ENCODE results near the gene FUBP3. TPM values are rescaled to one million over a fixed set of nuclear protein-coding genes. Genes with fewer than 3 reads are reported as not detected.

The FUBP3 gene
- total and polyA plus RNA-seq, 12 donors: 18.3 to 52.3 (median 39.3) TPM

DNA sequence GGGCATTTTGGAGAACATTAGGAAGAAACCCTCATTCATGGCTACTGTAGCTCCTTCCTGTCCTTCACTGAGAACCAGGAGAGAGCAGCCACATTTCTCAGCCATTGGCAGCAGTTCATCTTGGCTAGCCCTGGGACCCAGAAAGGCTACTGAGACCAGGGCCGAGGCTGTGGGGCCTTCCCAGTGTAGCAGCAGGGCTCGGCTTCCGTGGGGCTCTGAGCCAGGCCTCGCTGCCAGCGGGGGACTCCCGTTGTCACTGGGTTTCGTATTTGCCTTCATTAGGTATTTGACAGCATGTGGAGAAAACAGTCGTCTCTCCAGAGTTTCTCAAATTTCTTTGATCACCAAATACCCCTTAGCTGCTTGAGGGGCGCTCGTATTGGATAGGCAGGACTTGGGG is 47.7 kb downstream of the FUBP3 start:
- H3K9me3 ChIP-seq (replicated peaks in 1 of 3): no peaks in the 10 kb centered on the region
- peaks cover 0 to 85% of the 10 kb centered on the region in 2 donors for H3K36me3 ChIP-seq (replicated peaks in 1 of 2)
- no peaks in the 10 kb centered on the region for H3K27me3 ChIP-seq
- TF ChIP-seq, protein P1, sequence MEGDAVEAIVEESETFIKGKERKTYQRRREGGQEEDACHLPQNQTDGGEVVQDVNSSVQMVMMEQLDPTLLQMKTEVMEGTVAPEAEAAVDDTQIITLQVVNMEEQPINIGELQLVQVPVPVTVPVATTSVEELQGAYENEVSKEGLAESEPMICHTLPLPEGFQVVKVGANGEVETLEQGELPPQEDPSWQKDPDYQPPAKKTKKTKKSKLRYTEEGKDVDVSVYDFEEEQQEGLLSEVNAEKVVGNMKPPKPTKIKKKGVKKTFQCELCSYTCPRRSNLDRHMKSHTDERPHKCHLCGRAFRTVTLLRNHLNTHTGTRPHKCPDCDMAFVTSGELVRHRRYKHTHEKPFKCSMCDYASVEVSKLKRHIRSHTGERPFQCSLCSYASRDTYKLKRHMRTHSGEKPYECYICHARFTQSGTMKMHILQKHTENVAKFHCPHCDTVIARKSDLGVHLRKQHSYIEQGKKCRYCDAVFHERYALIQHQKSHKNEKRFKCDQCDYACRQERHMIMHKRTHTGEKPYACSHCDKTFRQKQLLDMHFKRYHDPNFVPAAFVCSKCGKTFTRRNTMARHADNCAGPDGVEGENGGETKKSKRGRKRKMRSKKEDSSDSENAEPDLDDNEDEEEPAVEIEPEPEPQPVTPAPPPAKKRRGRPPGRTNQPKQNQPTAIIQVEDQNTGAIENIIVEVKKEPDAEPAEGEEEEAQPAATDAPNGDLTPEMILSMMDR (IDR thresholded peaks at IDR 0.05): no peak
- TF ChIP-seq POLR2A (IDR thresholded peaks at IDR 0.05): no peak
- DNase-seq: no peak
- H3K4me1 ChIP-seq (replicated peaks in 1 of 2): no peaks in the 10 kb centered on the region
- intact Hi-C loops (cut with DNase I): no loop called here
- WGBS, 4 donors: 83 to 90% (median 87%) methylated on average over 3 to 10 of the region's 10 CpGs
- no peak overlapping the region for H3K4me3 ChIP-seq
- no peak overlapping the region for H3K27ac ChIP-seq

DNA sequence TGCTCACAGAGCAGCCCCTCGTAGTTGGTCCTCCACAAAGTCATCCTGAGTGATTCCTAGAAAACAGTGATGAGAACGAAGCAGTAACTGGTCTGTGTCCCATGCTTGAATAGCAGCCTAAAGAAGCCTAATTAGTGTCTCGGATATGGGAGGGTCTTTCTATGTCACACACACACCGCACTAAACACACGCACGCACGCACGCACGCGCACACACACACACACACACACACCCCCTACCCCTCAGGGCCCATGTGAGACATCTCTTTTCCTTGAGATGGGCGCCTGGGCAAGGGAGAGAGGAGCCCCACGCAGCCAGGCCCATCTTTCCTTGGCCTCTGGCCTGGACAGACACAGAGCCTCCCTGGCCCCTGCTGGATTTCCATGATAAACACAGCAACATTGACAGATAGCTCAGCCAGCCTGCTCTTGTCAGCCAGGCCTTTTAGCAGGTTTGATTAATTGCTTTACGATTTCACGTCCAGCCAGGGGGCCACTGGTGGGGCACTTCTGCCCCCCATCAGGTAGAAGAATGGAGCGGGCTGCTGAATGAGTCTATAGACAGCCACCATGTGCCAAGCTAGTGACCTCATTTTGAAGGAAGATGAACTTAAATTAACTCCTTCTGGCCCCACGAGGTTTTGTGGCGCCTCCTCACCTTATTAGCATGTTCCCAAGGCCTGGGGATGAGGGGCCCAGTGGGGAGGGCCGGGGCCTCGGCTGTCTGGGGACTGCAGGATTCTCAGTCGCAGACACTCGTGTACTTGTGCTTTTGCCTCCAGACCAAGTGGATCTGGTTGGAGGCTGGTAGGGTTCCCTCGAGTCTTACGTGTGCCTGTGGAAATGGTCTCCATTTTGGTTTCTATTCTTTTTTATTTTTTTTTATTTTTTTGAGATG is 48.8 kb downstream of the FUBP3 start:
- H3K36me3 ChIP-seq (replicated peaks in 1 of 2): peaks cover 0 to 87% of the 10 kb centered on the region in 2 donors
- WGBS, 4 donors: 79 to 87% (median 85%) methylated on average over 23 of the region's 23 CpGs
- no peaks in the 10 kb centered on the region for H3K4me1 ChIP-seq (replicated peaks in 1 of 2)
- H3K4me3 ChIP-seq: no peak overlapping the region
- intact Hi-C loops (cut with DNase I): no loop called here
- DNase-seq: no peak
- no peak overlapping the region for H3K27ac ChIP-seq
- no peaks in the 10 kb centered on the region for H3K9me3 ChIP-seq (replicated peaks in 1 of 3)
- TF ChIP-seq POLR2A (IDR thresholded peaks at IDR 0.05): no peak
- TF ChIP-seq, protein P1 (IDR thresholded peaks at IDR 0.05): no peak
- no peaks in the 10 kb centered on the region for H3K27me3 ChIP-seq

DNA sequence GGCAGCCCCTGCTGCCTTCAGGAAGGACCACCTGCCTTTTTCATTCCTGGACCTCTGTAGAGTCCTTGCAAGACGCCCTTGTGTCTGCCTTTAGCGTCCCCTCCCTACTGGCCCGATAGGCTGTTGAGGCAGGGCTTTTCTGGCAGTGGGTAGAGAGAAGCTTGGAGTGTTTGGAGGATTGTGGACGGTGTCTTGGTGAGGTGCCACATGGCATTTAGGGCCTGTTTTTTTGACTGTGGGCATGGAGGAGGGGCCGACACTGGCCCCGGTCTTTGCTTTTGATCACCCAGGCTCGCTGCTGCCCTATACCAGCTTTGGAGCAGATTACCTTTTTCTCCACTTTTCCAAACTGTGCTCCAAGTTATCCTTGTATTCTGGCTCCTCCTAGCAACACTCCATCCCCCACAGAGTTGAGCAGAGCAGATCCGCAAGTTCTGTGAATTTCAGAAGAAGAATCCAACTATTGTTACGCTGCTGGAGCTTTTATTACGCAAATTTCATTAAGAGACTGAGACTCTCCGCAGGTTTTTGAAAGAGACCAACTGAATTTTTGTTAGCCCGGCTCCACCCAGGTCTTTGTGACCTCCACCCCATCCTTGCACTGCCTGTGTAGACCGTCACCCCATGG is 50.2 kb downstream of the FUBP3 start:
- TF ChIP-seq POLR2A (IDR thresholded peaks at IDR 0.05): no peak
- TF ChIP-seq, protein P1 (IDR thresholded peaks at IDR 0.05): no peak
- Histone ChIP-seq H3K9me3 (replicated peaks in 1 of 3) (no peaks in the 10 kb centered on the region), H3K4me3 (no peak overlapping the region), H3K27me3 (no peaks in the 10 kb centered on the region), H3K36me3 (replicated peaks in 1 of 2) (peaks cover 0 to 89% of the 10 kb centered on the region in 2 donors), H3K27ac (no peak overlapping the region), H3K4me1 (replicated peaks in 1 of 2) (no peaks in the 10 kb centered on the region)
- 88 to 94% (median 92%) methylated on average over 12 to 13 of the region's 13 CpGs for WGBS, 4 donors
- no peak for DNase-seq
- intact Hi-C loops (cut with DNase I): no loop called here

- 70 to 90% (median 89%) methylated on average over 2 to 4 of the region's 4 CpGs; no CpG with 5 or more reads in 1 of the 4 donors for WGBS, 4 donors
- intact Hi-C loops (cut with DNase I): no loop called here
- Histone ChIP-seq H3K9me3 (replicated peaks in 1 of 3) (no peaks in the 10 kb centered on the region), H3K4me3 (no peak overlapping the region), H3K27me3 (no peaks in the 10 kb centered on the region), H3K36me3 (replicated peaks in 1 of 2) (peaks cover 0 to 89% of the 10 kb centered on the region in 2 donors), H3K4me1 (replicated peaks in 1 of 2) (no peaks in the 10 kb centered on the region), H3K27ac (no peak overlapping the region)
- TF ChIP-seq, protein P1 (IDR thresholded peaks at IDR 0.05): no peak
- TF ChIP-seq POLR2A (IDR thresholded peaks at IDR 0.05): no peak
- no peak for DNase-seq
These were observed 50.7 kb downstream of the FUBP3 start for GRCh38 chr9:130630071-130630450.

Data from adrenal gland (tissue), 12 donors.